Measurements from ENCODE around the gene RPRD1A. TPM values are rescaled to one million over a fixed set of nuclear protein-coding genes. Genes with fewer than 3 reads are reported as not detected.

Gene RPRD1A
- total and polyA plus RNA-seq, 2 donors from 2014 or later = 25.9 to 42.4 TPM

GRCh38 chr18:35999925-36000324 is 67.4 kb downstream of the RPRD1A start:
- intact Hi-C loops (cut with DNase I) = loop anchor here (10.0 kb wide), 1 partner anchor 55 kb away; no protein-coding TSS in a partner anchor
- Histone ChIP-seq H3K27ac (ENCODE audit: low read depth in 2 of 2, low read length in 2 of 2) (no peak overlapping the region), H3K27me3 (ENCODE audit: control insufficient read depth, insufficient read depth, low read length) (no peaks in the 10 kb centered on the region), H3K4me3 (ENCODE audit: low read length in 3 of 3) (no peak overlapping the region), H3K36me3 (ENCODE audit: control insufficient read depth in 2 of 3, insufficient read depth in 3 of 3, low read length in 3 of 3) (no peaks in the 10 kb centered on the region), H3K4me1 (ENCODE audit: control insufficient read depth in 2 of 3, insufficient read depth in 2 of 3, low read depth in 1 of 3, low read length in 3 of 3) (no peaks in the 10 kb centered on the region), H3K9ac (ENCODE audit: low read length in 3 of 3) (no peak overlapping the region), H3K9me3 (ENCODE audit: control insufficient read depth in 2 of 3, insufficient read depth in 1 of 3, low read length in 3 of 3) (no peaks in the 10 kb centered on the region)
- FAIRE-seq = no peak
- DNase-seq = no peak
- no peak for TF ChIP-seq CTCF (IDR thresholded peaks at IDR 0.05; ENCODE audit: borderline replicate concordance, extremely low read depth, insufficient read depth)

- intact Hi-C loops (cut with DNase I) = loop anchor here (10.0 kb wide), 1 partner anchor 56 kb away; no protein-coding TSS in a partner anchor
- H3K27me3 ChIP-seq (ENCODE audit: control insufficient read depth, insufficient read depth, low read length) = no peaks in the 10 kb centered on the region
- no peaks in the 10 kb centered on the region for H3K9me3 ChIP-seq (ENCODE audit: control insufficient read depth in 2 of 3, insufficient read depth in 1 of 3, low read length in 3 of 3)
- no peak overlapping the region for H3K4me3 ChIP-seq (ENCODE audit: low read length in 3 of 3)
- no peak for FAIRE-seq
- no peak overlapping the region for H3K27ac ChIP-seq (ENCODE audit: low read depth in 2 of 2, low read length in 2 of 2)
- TF ChIP-seq CTCF (IDR thresholded peaks at IDR 0.05; ENCODE audit: borderline replicate concordance, extremely low read depth, insufficient read depth) = no peak
- H3K9ac ChIP-seq (ENCODE audit: low read length in 3 of 3) = no peak overlapping the region
- no peaks in the 10 kb centered on the region for H3K36me3 ChIP-seq (ENCODE audit: control insufficient read depth in 2 of 3, insufficient read depth in 3 of 3, low read length in 3 of 3)
- no peaks in the 10 kb centered on the region for H3K4me1 ChIP-seq (ENCODE audit: control insufficient read depth in 2 of 3, insufficient read depth in 2 of 3, low read depth in 1 of 3, low read length in 3 of 3)
- DNase-seq = no peak
Measured at GRCh38 chr18:35998967-35999366, 68.4 kb downstream of the RPRD1A start.

GRCh38 chr18:35993013-35993412 is 74.3 kb downstream of the RPRD1A start:
- H3K9ac ChIP-seq (ENCODE audit: low read length in 3 of 3) = no peak overlapping the region
- H3K9me3 ChIP-seq (ENCODE audit: control insufficient read depth in 2 of 3, insufficient read depth in 1 of 3, low read length in 3 of 3) = no peaks in the 10 kb centered on the region
- no peak overlapping the region for H3K27ac ChIP-seq (ENCODE audit: low read depth in 2 of 2, low read length in 2 of 2)
- DNase-seq (peak in 1 of 5 donors; percentile 26), FAIRE-seq (no peak)
- H3K4me1 ChIP-seq (ENCODE audit: control insufficient read depth in 2 of 3, insufficient read depth in 2 of 3, low read depth in 1 of 3, low read length in 3 of 3) = no peaks in the 10 kb centered on the region
- no peak for TF ChIP-seq CTCF (IDR thresholded peaks at IDR 0.05; ENCODE audit: borderline replicate concordance, extremely low read depth, insufficient read depth)
- H3K4me3 ChIP-seq (ENCODE audit: low read length in 3 of 3) = no peak overlapping the region
- peaks cover 2 to 12% (median 10%) of the 10 kb centered on the region in 3 donors for H3K36me3 ChIP-seq (ENCODE audit: control insufficient read depth in 2 of 3, insufficient read depth in 3 of 3, low read length in 3 of 3)
- intact Hi-C loops (cut with DNase I) = loop anchor here (10.0 kb wide), 1 partner anchor 62 kb away; no protein-coding TSS in a partner anchor
- no peaks in the 10 kb centered on the region for H3K27me3 ChIP-seq (ENCODE audit: control insufficient read depth, insufficient read depth, low read length)

GRCh38 chr18:35991696-35992095 is 75.7 kb downstream of the RPRD1A start:
- no peak for DNase-seq
- no peak overlapping the region for H3K27ac ChIP-seq (ENCODE audit: low read depth in 2 of 2, low read length in 2 of 2)
- H3K4me1 ChIP-seq (ENCODE audit: control insufficient read depth in 2 of 3, insufficient read depth in 2 of 3, low read depth in 1 of 3, low read length in 3 of 3) = no peaks in the 10 kb centered on the region
- no peaks in the 10 kb centered on the region for H3K27me3 ChIP-seq (ENCODE audit: control insufficient read depth, insufficient read depth, low read length)
- H3K4me3 ChIP-seq (ENCODE audit: low read length in 3 of 3) = no peak overlapping the region
- intact Hi-C loops (cut with DNase I) = loop anchor here (10.0 kb wide), 1 partner anchor 63 kb away; no protein-coding TSS in a partner anchor
- FAIRE-seq = no peak
- no peaks in the 10 kb centered on the region for H3K9me3 ChIP-seq (ENCODE audit: control insufficient read depth in 2 of 3, insufficient read depth in 1 of 3, low read length in 3 of 3)
- no peak for TF ChIP-seq CTCF (IDR thresholded peaks at IDR 0.05; ENCODE audit: borderline replicate concordance, extremely low read depth, insufficient read depth)
- H3K9ac ChIP-seq (ENCODE audit: low read length in 3 of 3) = no peak overlapping the region
- peaks cover 2 to 12% (median 10%) of the 10 kb centered on the region in 3 donors for H3K36me3 ChIP-seq (ENCODE audit: control insufficient read depth in 2 of 3, insufficient read depth in 3 of 3, low read length in 3 of 3)
